DND-41 (cell line): ENCODE results near the gene CDKN2B-AS1.

Source experiments
- EZH2 ChIP-seq: IDR thresholded peaks from 3 replicates; pipeline ENCODE4 v1.6.1; 2012; ENCODE audit warnings: borderline replicate concordance, low read depth, mild to moderate bottlenecking, moderate library complexity, low read length, inconsistent platforms; ENCODE audit not compliant: severe bottlenecking
- TF ChIP-seq, protein P1 (sequence below): IDR thresholded peaks from 2 replicates; pipeline ENCODE4 v1.5.1; 2012; ENCODE audit warnings: borderline replicate concordance, low read length, moderate library complexity, mild to moderate bottlenecking; ENCODE audit not compliant: poor library complexity, severe bottlenecking; ENCODE audit errors: extremely low read depth

DNA sequence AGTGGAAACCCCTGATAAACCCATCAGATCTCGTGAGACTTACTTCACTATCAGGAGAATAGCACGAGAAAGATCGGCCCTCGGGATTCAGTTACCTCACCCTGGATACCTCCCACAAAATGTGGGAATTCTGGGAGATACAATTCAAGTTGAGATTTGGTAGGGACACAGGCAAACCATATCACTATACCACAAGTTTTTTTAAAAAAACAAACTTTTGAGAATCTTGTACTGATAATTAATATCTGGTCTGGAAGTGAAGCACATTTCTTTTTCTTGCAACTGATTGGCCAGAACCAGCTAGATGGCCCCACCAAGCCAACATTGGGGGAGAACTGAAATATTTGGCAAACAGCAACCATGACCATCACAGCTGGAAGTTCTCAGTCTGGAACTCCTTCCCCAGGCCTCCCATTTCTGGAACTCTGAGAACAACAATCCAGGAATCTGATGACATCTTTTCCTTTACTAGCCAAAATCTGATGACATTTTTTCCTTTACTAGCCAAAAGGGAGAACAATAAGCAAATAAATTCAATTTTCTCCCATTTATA, 66.3 kb downstream of the CDKN2B-AS1 start:
- TF ChIP-seq, protein P1, sequence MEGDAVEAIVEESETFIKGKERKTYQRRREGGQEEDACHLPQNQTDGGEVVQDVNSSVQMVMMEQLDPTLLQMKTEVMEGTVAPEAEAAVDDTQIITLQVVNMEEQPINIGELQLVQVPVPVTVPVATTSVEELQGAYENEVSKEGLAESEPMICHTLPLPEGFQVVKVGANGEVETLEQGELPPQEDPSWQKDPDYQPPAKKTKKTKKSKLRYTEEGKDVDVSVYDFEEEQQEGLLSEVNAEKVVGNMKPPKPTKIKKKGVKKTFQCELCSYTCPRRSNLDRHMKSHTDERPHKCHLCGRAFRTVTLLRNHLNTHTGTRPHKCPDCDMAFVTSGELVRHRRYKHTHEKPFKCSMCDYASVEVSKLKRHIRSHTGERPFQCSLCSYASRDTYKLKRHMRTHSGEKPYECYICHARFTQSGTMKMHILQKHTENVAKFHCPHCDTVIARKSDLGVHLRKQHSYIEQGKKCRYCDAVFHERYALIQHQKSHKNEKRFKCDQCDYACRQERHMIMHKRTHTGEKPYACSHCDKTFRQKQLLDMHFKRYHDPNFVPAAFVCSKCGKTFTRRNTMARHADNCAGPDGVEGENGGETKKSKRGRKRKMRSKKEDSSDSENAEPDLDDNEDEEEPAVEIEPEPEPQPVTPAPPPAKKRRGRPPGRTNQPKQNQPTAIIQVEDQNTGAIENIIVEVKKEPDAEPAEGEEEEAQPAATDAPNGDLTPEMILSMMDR: no peak
- no peak for TF ChIP-seq EZH2
